BJ (cell line): ENCODE results near the gene GDA. TPM values are rescaled to one million over a fixed set of nuclear protein-coding genes. Genes with fewer than 3 reads are reported as not detected.

ENCODE experiments used
- CTCF ChIA-PET: fragments of 350-600 bp; formaldehyde crosslinking; extraction: SDS; loops from one replicate; lab custom pipeline; 2021; ENCODE audit warnings: antibody characterized with exemption, inconsistent platforms; lab: Yijun Ruan, JAX
- POLR2A ChIA-PET: fragments of 300-600 bp; sonication (Branson Sonifier 250); formaldehyde crosslinking; extraction: SDS; loops from one replicate; lab custom pipeline; 2021; ENCODE audit warnings: antibody characterized with exemption; lab: Charles Lee
- DNase-seq: peaks from one replicate; pipeline ENCODE4 v3.0.0-alpha.2; 2011; ENCODE audit warnings: low read depth
- H3K27me3 ChIP-seq: 2 replicates; pipeline ENCODE4 v1.6.0; 2011; ENCODE audit warnings: low read length; ENCODE audit not compliant: control insufficient read depth, insufficient read depth
- H3K36me3 ChIP-seq: 2 replicates; pipeline ENCODE4 v1.5.1; 2011; ENCODE audit warnings: low read length; ENCODE audit not compliant: control insufficient read depth, insufficient read depth
- H3K4me3 ChIP-seq: 2 replicates; pipeline ENCODE4 v1.5.1; 2011; ENCODE audit warnings: low read depth, mild to moderate bottlenecking, control low read depth, low read length
- polyA plus RNA-seq: library from polyadenylated mRNA; depleted of rRNA; stranded (reverse); fragments of >200 nt; gene quantifications from 2 replicates; pipeline ENCODE4 v1.2.3, GENCODE V29; 2011
- TF ChIP-seq, protein P1 (sequence below): IDR thresholded peaks from 2 replicates; pipeline ENCODE4 v1.5.1; 2011; ENCODE audit warnings: low read depth, mild to moderate bottlenecking, control low read depth, inconsistent platforms, low read length, moderate library complexity; ENCODE audit not compliant: insufficient read depth

The GDA gene
- polyA plus RNA-seq, 1 experiment, result not detected

DNA sequence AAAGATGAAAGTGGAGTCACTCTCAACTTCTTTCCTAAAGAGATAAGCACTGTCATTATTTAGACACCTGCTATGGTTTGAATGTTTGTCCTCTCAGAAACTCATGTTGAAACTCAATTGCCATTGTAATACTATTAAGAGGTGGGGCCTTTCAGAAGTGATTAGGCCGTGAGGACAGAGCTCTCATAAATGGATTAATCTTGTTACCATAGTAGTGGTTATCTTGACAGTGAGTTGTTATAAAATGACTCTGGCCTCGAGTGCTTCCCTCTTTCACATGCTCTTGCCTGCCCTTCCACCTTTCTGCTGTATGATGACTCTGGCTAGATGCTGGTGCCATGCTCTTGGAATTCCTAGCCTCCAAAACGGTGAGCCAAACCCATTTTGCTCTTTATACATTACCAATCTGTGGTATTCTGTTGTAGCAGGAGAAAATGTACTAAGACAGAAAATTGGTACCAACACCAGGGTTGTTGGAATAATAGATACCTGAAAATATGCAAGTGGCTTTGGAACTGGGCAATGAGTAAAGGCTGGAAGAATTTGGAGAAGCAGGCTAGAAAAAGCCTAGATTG is 38.0 kb downstream of the GDA start:
- CTCF ChIA-PET, result no interaction called here
- TF ChIP-seq, protein P1, sequence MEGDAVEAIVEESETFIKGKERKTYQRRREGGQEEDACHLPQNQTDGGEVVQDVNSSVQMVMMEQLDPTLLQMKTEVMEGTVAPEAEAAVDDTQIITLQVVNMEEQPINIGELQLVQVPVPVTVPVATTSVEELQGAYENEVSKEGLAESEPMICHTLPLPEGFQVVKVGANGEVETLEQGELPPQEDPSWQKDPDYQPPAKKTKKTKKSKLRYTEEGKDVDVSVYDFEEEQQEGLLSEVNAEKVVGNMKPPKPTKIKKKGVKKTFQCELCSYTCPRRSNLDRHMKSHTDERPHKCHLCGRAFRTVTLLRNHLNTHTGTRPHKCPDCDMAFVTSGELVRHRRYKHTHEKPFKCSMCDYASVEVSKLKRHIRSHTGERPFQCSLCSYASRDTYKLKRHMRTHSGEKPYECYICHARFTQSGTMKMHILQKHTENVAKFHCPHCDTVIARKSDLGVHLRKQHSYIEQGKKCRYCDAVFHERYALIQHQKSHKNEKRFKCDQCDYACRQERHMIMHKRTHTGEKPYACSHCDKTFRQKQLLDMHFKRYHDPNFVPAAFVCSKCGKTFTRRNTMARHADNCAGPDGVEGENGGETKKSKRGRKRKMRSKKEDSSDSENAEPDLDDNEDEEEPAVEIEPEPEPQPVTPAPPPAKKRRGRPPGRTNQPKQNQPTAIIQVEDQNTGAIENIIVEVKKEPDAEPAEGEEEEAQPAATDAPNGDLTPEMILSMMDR, result no peak
- POLR2A ChIA-PET, result no interaction called here
- Histone ChIP-seq H3K36me3 (no peaks in the 10 kb centered on the region), H3K4me3 (no peak overlapping the region), H3K27me3 (no peaks in the 10 kb centered on the region)
- DNase-seq, result no peak

DNA sequence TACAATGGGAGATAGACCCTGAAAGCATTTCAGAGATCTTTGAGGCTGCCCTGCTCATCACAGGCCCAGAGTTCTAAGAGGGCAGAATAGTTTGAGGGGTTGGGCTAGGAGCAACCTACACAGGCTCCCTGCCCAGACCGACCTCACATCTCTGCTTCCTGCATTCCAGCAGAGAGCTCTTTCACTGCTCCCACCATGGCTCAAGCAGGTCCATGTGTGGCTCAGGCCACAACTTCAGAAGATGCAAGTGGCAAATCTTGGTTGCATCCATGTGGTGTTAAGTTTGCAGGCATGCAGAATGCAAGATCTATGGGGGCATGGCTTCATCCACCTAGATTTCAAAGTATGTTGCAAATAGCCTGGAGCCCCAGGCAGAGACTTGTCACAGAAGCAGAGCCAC is 39.0 kb downstream of the GDA start:
- Histone ChIP-seq H3K36me3 (no peaks in the 10 kb centered on the region), H3K4me3 (no peak overlapping the region), H3K27me3 (no peaks in the 10 kb centered on the region)
- no peak for DNase-seq
- ChIA-PET CTCF (no interaction called here), POLR2A (no interaction called here)
- TF ChIP-seq, protein P1, result no peak

DNA sequence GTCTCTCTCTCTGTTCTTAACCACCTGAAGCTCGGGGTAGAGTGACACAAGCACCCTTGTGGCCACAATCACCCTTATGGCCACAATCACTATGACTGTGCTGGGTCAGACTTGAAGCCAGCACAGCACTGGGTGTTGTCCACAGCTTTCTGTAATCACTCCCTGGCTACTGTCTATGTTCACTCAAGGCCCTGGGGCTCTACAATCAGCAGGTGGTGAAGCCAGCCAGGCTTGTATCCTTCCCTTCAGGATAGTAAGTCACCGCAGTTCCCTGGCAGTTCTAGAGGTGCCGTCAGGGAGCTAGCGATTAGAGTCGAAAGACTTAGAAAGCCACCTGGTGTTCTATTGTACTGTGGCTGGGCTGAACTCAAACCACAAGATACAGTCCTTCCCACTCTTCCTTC is 44.2 kb downstream of the GDA start:
- ChIA-PET POLR2A (no interaction called here), CTCF (interaction anchor here (1.7 kb wide), 1 partner anchor 10 kb away, joined by 4 read pairs; no protein-coding TSS in a partner anchor)
- TF ChIP-seq, protein P1, result no peak
- H3K4me3 ChIP-seq, result no peak overlapping the region
- no peak for DNase-seq
- H3K36me3 ChIP-seq, result no peaks in the 10 kb centered on the region
- H3K27me3 ChIP-seq, result no peaks in the 10 kb centered on the region

DNA sequence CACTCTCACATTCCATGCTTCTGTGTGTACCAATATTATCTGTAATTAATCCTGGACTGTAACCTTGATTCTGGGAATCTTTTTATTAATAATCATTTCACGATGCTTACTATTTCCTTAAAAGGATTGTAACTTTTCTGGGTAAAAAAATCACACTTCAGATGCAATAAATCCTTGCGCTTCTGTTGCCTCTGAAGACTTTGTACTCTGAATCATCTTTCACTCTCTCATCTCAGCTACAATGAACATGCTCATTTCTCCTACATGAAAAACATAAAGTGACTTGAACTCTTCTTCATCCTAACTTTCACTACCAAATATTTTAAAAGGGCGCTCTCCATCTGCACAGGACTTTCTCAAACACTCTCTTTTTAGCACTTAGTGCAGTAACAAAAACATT is 50.0 kb downstream of the GDA start:
- CTCF ChIA-PET, result interaction anchor here (0.6 to 0.7 kb wide), 2 partner anchors 11 to 1832 kb away, joined by 3 read pairs; no protein-coding TSS in a partner anchor
- Histone ChIP-seq H3K36me3 (no peaks in the 10 kb centered on the region), H3K27me3 (no peaks in the 10 kb centered on the region), H3K4me3 (no peak overlapping the region)
- DNase-seq, result no peak
- POLR2A ChIA-PET, result no interaction called here
- TF ChIP-seq, protein P1, result no peak

DNA sequence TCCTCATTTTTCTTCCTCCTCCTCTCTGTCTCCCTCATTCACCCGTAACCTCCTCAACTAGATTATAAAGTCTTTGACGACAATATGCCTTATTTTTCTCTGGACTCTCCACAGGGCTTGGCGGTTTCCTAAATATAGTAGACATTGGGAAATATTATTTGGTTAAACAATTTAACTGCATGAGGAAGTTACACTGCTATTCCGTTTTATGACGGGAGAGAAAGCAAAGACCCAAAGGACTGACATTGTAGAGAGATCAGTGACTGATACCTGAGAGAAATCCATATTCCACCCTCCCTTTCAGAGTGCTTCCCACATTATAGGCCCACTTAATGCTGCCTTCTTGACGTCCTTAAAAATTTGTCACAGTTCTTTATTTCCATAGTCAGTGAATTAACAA is 51.2 kb downstream of the GDA start:
- H3K36me3 ChIP-seq, result no peaks in the 10 kb centered on the region
- TF ChIP-seq, protein P1, result no peak
- ChIA-PET CTCF (no interaction called here), POLR2A (no interaction called here)
- no peak for DNase-seq
- H3K4me3 ChIP-seq, result no peak overlapping the region
- H3K27me3 ChIP-seq, result no peaks in the 10 kb centered on the region
